Measurements from ENCODE around the gene LTB.

DNA sequence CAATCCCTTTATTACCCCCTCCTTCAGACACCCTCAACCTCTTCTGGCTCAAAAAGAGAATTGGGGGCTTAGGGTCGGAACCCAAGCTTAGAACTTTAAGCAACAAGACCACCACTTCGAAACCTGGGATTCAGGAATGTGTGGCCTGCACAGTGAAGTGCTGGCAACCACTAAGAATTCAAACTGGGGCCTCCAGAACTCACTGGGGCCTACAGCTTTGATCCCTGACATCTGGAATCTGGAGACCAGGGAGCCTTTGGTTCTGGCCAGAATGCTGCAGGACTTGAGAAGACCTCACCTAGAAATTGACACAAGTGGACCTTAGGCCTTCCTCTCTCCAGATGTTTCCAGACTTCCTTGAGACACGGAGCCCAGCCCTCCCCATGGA, 4.7 kb downstream of the LTB start:
- no peak for TF ChIP-seq POLR2A (IDR thresholded peaks at IDR 0.05; ENCODE audit: extremely low read depth, insufficient read length)
- TF ChIP-seq, protein P1, sequence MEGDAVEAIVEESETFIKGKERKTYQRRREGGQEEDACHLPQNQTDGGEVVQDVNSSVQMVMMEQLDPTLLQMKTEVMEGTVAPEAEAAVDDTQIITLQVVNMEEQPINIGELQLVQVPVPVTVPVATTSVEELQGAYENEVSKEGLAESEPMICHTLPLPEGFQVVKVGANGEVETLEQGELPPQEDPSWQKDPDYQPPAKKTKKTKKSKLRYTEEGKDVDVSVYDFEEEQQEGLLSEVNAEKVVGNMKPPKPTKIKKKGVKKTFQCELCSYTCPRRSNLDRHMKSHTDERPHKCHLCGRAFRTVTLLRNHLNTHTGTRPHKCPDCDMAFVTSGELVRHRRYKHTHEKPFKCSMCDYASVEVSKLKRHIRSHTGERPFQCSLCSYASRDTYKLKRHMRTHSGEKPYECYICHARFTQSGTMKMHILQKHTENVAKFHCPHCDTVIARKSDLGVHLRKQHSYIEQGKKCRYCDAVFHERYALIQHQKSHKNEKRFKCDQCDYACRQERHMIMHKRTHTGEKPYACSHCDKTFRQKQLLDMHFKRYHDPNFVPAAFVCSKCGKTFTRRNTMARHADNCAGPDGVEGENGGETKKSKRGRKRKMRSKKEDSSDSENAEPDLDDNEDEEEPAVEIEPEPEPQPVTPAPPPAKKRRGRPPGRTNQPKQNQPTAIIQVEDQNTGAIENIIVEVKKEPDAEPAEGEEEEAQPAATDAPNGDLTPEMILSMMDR (IDR thresholded peaks at IDR 0.05; ENCODE audit: low read depth, low read length): no peak
- no peak for TF ChIP-seq MAX (IDR thresholded peaks at IDR 0.05; ENCODE audit: low read depth, low read length)
